Measurements from ENCODE around the gene ALDOC.

Gene ALDOC

DNA sequence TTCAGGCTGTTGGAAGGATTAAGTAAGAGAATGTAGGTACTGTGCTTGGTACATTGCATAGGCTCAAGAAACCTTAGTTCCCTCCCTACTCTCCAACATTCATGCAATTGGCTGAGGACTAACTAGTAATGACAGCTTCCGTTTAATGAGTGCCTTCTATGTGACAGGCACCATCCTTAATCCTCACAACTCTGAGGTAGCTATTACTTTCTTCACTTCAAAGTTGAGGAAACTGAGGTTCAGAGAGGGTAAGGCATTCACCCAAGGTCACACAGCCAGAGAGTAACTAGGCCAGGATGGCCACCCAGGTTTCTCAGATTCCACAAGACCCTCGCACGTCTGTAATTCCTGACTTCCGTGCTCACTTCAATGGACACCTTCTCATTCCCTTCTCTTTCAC lies 46.4 kb downstream of the ALDOC start:
- DNase-seq: no peak

- DNase-seq: no peak
Observed at GRCh38 chr17:28529013-28529400, 47.7 kb downstream of the ALDOC start.

DNA sequence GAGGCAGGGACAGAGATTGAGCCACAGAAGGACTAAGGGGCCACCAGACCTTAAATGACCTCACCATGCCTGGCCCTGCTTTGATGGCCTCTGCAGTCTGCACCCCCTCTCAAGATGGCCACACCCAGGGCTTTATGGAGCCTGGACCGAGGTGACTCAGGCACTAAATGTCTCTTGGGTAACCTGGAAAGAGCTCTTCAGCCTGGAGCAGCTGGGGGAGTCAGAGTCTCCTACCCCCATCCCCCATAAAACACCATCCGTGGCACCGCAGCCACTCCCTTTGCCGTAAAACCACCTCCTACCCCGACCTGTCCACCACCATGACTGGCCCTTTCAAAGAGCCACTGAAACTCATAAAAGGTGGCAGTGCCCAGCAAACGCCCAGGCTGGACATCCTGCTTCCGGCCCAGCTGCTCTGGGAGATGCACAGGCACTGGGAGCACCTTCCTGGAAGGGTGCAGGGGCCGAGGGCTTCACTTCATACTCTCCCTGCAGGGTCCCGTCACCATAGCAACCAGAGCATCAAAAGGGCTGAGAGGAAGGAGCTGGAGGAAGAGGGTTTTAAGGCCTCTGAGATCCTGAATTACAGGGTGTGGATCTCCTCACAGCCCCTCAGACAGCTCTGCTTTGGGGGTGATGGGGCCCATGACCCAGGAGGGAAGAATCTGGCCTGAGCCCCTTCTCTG lies 48.2 kb downstream of the ALDOC start:
- DNase-seq: no peak

DNA sequence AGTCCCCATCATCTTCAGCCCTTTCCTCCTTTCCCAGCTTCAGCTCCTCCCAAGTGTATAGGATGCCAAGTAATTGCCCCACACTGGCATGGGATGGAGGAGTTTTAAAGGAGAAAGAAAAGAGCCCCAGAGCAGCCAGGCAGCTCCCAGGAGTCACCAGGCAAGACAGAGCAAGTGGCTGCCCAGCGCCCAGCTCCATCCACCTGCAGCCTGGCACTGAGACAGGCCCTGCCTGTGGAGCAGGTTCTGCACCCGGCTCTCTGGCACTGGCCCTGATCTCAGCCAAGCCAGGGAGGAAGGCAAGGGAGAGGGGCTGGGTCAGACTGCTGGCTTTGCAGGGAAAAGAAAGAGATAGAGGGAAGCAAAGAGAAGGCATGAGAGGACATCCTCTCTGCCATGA lies 48.8 kb downstream of the ALDOC start:
- DNase-seq: no peak

DNA sequence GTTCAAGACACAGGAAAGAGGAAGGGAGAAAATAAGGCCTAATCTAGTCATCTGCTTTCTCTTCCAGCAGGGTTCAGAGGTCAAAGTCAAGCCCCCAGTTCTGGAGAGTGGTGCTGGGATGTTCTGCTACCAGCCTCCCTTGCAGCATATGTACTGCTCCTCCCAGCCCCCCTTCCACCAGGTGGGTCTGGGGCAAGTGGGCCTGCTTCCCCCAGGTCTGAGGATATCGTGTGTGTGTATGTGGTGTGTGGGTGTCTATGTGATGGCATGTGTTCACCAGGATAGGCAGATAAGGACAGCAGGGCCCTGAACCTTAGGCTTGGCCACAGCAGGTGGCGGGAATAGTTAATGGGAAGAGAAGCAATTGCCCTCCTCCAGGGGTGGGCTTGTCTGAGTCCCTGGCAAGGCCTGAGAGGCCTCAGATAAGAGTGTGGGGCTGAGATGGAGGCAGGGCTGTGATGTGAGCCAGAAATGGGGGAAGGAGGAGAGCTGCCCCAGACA lies 49.5 kb downstream of the ALDOC start:
- DNase-seq: no peak

- DNase-seq: no peak
Observed at GRCh38 chr17:28526381-28526780, 50.3 kb downstream of the ALDOC start.

GRCh38 chr17:28524476-28525424 lies 51.9 kb downstream of the ALDOC start:
- DNase-seq: no peak

GRCh38 chr17:28523876-28524275 lies 52.8 kb downstream of the ALDOC start:
- no peak for DNase-seq

- DNase-seq: no peak
Observed at GRCh38 chr17:28523186-28523585, 53.5 kb downstream of the ALDOC start.
